Measurements from ENCODE around the gene SEMA4G.

GRCh38 chr10:100999742-101000126 lies 30.4 kb downstream of the SEMA4G start, which contains the start of gene LZTS2:
- TF ChIP-seq EP300 (IDR thresholded peaks at IDR 0.05; ENCODE audit: borderline replicate concordance in 1 of 2, low read depth in 2 of 2, low read length in 2 of 2) (no peak), EZH2 (IDR thresholded peaks at IDR 0.05; ENCODE audit: low read depth, low read length, severe bottlenecking) (no peak), CTCF (IDR thresholded peaks at IDR 0.05; ENCODE audit: control extremely low read depth in 1 of 3, insufficient read depth in 1 of 3, low read depth in 1 of 3, low read length in 3 of 3) (no peak)

Data from H1 (cell line).